Stimulated activated CD8-positive, alpha-beta memory T cell treated with anti-CD3 and anti-CD28 coated beads, Interleukin-12 subunit alpha, Interleukin-12 subunit beta, amount 100 ng/mL, for 4 hours (primary cell): ENCODE measurements around the gene CNOT2.

Experiments
- DNase-seq: peaks from one replicate; pipeline ENCODE4 v3.0.0-alpha.2; 2020; ENCODE audit warnings: low read depth

Gene CNOT2

DNA sequence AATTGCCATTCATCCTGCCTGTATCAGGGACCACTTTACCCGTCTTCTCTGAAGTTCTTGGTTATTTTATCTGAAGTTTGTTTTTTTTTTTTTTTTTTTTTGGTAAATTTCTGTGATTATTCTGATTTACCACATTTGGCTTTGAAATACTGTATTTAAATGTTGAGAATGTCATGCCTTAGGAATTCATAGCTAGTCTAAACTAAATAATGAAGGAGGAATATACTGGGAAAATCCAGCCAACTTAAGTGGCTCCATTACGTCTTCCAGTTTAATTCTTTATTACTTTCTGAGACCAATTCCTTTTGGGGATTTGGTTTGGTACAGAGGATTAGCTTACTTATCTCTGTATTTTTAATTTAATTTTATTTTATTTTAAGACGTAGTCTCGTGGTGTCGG lies 62.6 kb downstream of the CNOT2 start:
- DNase-seq: no peak

DNA sequence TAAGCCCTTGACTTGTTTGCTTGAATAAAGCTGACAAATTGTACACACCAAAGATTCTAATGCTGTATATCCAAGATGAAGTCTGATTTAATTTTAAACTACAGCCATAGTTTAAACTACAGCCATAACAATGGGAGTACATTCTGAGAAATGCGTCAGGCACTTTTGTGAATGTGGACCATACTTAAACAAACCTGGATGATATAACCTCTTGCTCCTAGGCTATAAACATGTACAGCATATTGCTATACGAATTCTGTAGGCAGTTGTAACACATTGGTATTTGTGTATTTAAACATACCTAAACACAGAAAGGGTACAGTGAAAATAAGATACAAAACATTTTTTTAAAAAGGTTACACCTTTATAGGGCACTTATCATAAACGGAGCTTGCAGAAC lies 63.4 kb downstream of the CNOT2 start:
- no peak for DNase-seq

DNA sequence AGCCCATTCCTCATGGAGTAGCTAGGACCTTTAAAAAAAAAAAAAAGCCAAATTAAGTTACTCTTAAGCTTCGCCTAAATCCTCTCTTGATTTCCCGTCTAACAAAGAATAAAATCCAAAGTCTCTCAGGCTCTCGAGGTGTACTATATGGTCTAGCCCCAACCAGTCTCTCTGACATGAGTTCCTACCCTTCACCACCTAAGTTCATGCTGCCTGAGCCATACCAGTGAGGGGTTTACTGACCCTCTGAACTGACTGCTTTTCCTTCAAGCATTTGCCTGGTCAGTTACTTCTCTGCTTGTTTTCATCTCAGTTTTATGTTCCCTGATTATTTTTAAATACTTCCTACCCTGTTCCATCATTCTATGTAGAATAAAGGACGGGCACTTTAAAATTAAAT lies 64.6 kb downstream of the CNOT2 start:
- no peak for DNase-seq

GRCh38 chr12:70309348-70309747 lies 66.1 kb downstream of the CNOT2 start:
- DNase-seq: no peak

GRCh38 chr12:70314145-70314544 lies 70.9 kb downstream of the CNOT2 start:
- DNase-seq: no peak

- DNase-seq: no peak
These were observed 74.5 kb downstream of the CNOT2 start for GRCh38 chr12:70317781-70318180.

DNA sequence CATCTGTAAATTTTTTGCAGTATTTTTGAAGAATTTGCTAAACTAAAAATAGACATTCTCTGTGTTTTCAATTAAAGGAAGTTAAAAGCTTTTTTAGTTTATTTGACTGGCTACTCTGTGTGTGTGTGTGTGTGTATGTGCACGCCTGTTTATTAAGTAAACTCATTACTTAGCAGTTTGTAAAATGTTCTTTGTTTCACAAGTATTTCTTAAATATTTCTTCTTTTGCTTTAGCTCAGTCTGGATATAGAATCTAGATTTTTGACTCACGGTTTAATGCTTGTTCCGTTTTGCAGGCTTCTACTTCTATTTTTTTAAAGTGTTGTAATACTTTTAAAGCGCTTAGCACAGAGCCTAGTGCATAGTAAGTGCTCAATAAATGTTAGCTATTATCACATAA lies 76.4 kb downstream of the CNOT2 start:
- DNase-seq: no peak

GRCh38 chr12:70321191-70321590 lies 78.0 kb downstream of the CNOT2 start:
- DNase-seq: no peak

- no peak for DNase-seq
These were observed 84.3 kb downstream of the CNOT2 start for GRCh38 chr12:70327541-70327940.

DNA sequence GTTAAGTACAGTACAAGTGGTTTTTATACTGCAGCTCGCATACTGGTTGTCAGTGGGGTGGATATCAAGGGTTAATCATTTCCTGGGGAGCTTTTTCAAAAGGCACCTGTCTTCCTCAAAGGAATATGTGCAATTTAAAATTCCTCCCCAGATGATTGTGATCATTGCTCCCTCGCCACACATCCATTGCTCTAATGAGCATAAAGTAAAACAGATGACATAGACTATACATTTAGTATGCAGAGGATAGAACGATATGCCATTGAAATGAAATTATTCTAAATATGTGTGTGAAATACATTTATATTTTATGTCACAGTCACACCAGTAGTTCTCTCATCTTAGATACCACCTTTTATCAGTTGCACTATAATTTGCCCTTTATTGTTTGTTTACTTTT lies 86.5 kb downstream of the CNOT2 start:
- DNase-seq: no peak

GRCh38 chr12:70330158-70330557 lies 86.9 kb downstream of the CNOT2 start:
- no peak for DNase-seq

- DNase-seq: no peak
These were observed 89.0 kb downstream of the CNOT2 start for GRCh38 chr12:70332236-70332635.

DNA sequence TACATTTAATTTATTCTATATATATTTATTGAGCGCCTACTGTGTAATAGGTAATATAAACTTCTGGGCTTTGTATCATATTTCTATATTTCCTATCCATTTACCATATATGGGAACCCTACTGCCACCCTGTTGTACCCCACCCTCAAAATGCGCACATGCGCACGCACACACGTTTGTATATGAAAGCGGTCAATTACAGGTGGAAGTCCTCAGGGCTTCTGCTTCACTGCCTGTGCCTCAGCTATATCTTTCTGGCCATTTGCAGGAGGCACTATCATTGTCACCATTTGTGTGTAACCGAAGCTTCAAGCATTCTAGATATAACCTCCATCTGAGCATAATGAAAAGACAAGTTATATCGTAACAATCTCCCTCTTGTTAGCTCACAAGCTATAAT lies 91.5 kb downstream of the CNOT2 start:
- no peak for DNase-seq

DNA sequence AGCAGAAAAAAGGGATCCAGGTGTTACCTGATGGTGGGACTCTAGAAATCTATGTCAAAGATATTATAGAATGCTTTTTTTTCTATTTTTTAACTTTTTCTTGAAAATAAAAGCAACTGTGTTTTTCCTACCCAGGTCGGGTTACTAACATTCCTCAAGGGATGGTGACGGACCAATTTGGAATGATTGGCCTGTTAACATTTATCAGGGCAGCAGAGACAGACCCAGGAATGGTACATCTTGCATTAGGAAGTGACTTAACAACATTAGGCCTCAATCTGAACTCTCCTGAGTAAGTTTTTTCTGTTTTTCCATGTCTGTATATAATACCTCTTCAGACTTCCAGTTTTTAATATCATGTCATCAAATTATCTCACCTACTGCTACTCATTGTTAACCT lies 95.3 kb downstream of the CNOT2 start:
- no peak for DNase-seq

DNA sequence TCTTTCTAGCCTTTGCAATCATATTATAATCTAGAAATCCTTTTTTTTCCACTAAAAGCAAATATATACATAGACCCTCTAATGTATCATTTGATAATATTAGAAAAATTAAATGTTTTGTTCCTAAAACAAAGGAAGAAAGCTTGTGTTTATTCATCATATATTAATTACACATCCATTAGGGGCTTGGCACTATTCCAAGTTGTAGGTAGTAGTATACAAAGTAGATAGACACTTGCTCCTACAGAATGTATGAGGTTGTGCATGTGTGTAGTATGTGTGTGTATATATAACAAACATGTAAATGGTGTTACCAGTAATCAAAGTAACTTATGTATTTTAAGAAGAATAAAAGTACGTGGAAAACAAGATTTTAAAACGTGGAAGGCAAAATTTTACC lies 107.8 kb downstream of the CNOT2 start:
- DNase-seq: no peak

- no peak for DNase-seq
These were observed 110.8 kb downstream of the CNOT2 start for GRCh38 chr12:70353780-70354660.

DNA sequence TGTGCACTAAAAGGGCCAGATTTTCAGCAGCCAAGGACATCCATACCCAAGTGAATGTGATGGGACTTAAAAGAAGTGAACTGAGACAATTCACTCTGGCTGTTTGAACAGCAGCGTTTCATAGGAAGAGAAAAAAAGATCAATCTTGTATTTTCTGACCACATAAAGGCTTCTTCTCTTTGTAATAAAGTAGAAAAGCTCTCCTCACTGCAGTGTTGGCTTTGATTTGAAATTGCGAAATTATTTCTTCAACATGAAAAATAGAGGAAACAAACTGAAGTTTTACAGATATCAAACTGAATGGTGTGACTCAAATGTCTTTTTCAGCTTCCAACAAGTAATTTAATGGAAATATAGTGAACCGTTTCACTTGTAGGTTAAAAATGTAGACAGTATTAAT lies 111.6 kb downstream of the CNOT2 start:
- DNase-seq: no peak

DNA sequence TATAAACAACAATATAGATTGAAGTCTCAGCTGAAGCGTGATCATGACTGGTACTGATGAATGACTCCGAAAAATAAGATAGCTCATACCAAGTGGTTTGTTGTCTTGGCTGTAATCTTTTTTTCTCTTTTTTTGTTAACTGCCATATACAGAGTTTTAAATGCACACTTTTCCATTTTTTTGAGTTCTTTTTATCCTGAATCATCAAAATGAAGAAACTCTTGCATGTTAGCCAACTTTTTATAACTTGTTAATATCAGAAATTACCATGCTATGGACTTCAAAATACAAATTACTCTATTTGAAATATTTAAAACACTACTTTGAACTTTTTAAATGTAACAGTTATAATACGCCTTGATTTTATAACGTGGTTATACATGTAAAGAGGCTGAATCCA lies 112.7 kb downstream of the CNOT2 start:
- DNase-seq: no peak

DNA sequence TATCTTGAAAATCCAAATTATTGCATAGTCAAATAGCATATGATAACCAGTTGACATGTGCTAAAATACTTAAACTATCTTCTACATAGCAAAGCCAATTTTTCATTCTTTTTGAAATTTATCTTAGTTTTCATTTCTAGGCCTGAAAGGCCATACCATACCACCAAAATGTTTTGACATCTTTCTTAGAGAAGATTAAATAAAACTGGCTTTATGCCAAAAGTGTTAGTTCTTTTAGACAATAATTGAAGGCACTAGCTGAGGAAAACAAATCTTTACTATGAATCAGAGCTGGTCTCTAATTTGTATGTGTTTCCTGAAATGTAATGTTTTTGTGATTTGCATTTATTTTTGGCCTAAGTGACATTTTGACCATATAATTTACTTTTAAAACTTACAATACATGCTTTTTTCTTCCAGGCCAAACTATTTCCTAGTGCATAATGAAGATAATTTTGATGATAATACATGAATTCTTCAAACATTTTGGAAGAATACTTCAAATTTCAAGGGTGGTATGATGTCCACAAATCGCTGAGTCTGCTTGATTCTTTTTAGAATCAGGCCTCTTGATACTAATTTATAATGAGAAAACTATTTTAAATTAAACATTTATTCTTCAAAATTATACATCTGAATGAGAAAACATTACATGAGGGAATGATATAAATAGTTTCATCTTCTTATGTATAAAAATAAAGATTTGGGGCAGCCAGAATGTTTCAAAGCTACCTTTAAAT lies 116.4 kb downstream of the CNOT2 start:
- DNase-seq: no peak

DNA sequence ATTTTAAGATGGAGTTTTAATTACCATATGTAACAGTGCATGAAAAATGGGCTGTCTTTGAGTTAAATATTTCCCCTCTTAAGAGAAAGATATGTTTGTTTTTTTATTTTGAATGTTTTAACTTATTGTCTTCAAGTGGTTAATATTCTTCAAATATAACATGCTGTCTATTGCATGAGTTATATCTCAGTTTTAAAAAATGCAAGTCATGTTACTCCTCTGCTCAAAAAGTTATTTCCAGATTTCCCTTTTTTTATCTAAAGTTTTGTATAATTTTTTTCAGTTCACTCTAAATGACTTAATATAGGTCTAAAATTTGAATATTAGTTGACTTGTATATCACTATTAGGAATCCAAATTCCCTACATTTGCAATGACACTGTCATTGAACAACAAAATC lies 117.0 kb downstream of the CNOT2 start:
- DNase-seq: no peak

- no peak for DNase-seq
These were observed 121.6 kb downstream of the CNOT2 start for GRCh38 chr12:70364695-70365397.

- no peak for DNase-seq
These were observed 122.1 kb downstream of the CNOT2 start for GRCh38 chr12:70365398-70365647.
